ENCODE results near the gene KCND3. TPM values are rescaled to one million over a fixed set of nuclear protein-coding genes. Genes with fewer than 3 reads are reported as not detected.

The KCND3 gene
- total RNA-seq, 1 donor from 2014 or later, result 2.2 TPM

GRCh38 chr1:111878091-111878490 is 111.4 kb downstream of the KCND3 start:
- H3K27me3 Mint-ChIP-seq, result peaks cover 24% of the 10 kb centered on the region
- no peak for TF ChIP-seq CTCF (conservative IDR thresholded peaks at IDR 0.05)
- H3K36me3 Mint-ChIP-seq, result no peaks in the 10 kb centered on the region
- no peaks in the 10 kb centered on the region for H3K9me3 Mint-ChIP-seq
- no peak overlapping the region for H3K4me3 Mint-ChIP-seq
- DNase-seq (ENCODE audit: extremely low spot score, unreplicated experiment), result no peak
- no peak overlapping the region for H3K27ac Mint-ChIP-seq
- H3K4me1 Mint-ChIP-seq (ENCODE audit: unreplicated experiment), result no peaks in the 10 kb centered on the region

GRCh38 chr1:111876631-111877030 is 112.8 kb downstream of the KCND3 start:
- no peak for DNase-seq (ENCODE audit: extremely low spot score, unreplicated experiment)
- no peaks in the 10 kb centered on the region for H3K36me3 Mint-ChIP-seq
- H3K9me3 Mint-ChIP-seq, result no peaks in the 10 kb centered on the region
- H3K4me3 Mint-ChIP-seq, result no peak overlapping the region
- H3K27ac Mint-ChIP-seq, result no peak overlapping the region
- no peaks in the 10 kb centered on the region for H3K4me1 Mint-ChIP-seq (ENCODE audit: unreplicated experiment)
- TF ChIP-seq CTCF (conservative IDR thresholded peaks at IDR 0.05), result no peak
- peaks cover 23% of the 10 kb centered on the region for H3K27me3 Mint-ChIP-seq

GRCh38 chr1:111875640-111876039 is 113.8 kb downstream of the KCND3 start:
- Mint-ChIP-seq H3K36me3 (no peaks in the 10 kb centered on the region), H3K4me1 (ENCODE audit: unreplicated experiment) (no peaks in the 10 kb centered on the region), H3K9me3 (no peaks in the 10 kb centered on the region), H3K4me3 (no peak overlapping the region), H3K27ac (no peak overlapping the region), H3K27me3 (peaks cover 14% of the 10 kb centered on the region)
- DNase-seq (ENCODE audit: extremely low spot score, unreplicated experiment), result no peak
- no peak for TF ChIP-seq CTCF (conservative IDR thresholded peaks at IDR 0.05)

- Mint-ChIP-seq H3K27ac (no peak overlapping the region), H3K36me3 (no peaks in the 10 kb centered on the region), H3K4me3 (no peak overlapping the region), H3K9me3 (no peaks in the 10 kb centered on the region), H3K27me3 (peaks cover 14% of the 10 kb centered on the region), H3K4me1 (ENCODE audit: unreplicated experiment) (no peaks in the 10 kb centered on the region)
- DNase-seq (ENCODE audit: extremely low spot score, unreplicated experiment), result no peak
- no peak for TF ChIP-seq CTCF (conservative IDR thresholded peaks at IDR 0.05)
Measured at GRCh38 chr1:111873460-111874030, 115.9 kb downstream of the KCND3 start.

- peaks cover 11% of the 10 kb centered on the region for H3K27me3 Mint-ChIP-seq
Measured at GRCh38 chr1:111870181-111870580, 119.3 kb downstream of the KCND3 start.

More at GRCh38 chr1:111870181-111870580, 119.3 kb downstream of the KCND3 start:
- H3K36me3 Mint-ChIP-seq, result no peaks in the 10 kb centered on the region
- no peaks in the 10 kb centered on the region for H3K4me1 Mint-ChIP-seq (ENCODE audit: unreplicated experiment)
- DNase-seq (ENCODE audit: extremely low spot score, unreplicated experiment), result no peak
- no peak for TF ChIP-seq CTCF (conservative IDR thresholded peaks at IDR 0.05)
- no peak overlapping the region for H3K4me3 Mint-ChIP-seq
- no peaks in the 10 kb centered on the region for H3K9me3 Mint-ChIP-seq
- no peak overlapping the region for H3K27ac Mint-ChIP-seq

All from type B pancreatic cell (in vitro differentiated cells).